PC-9 (cell line): ENCODE measurements around the gene HHEX. TPM values are rescaled to one million over a fixed set of nuclear protein-coding genes. Genes with fewer than 3 reads are reported as not detected.

ENCODE experiments used
- BruUV-seq: library from RNA; stranded (reverse); fragments of 400-500 nt; replicated peaks from 2 replicates; lab custom pipeline; 2021; lab: Mats Ljungman, UMichigan
- CTCF ChIA-PET: fragments of 300-600 bp; sonication (Branson Sonifier 250); formaldehyde crosslinking; loops from one replicate; lab custom pipeline; 2022; ENCODE audit warnings: antibody characterized with exemption; lab: Charles Lee
- POLR2A ChIA-PET: fragments of 300-600 bp; sonication (Branson Sonifier 250); formaldehyde crosslinking; loops from one replicate; lab custom pipeline; 2022; ENCODE audit warnings: antibody characterized with exemption; ENCODE audit not compliant: unreplicated experiment; lab: Charles Lee
- DNase-seq, 2 experiments: peaks; one replicate each; pipeline versions ENCODE4 v3.0.0 to v3.0.0-alpha.2; 2015 to 2022; ENCODE audit warnings: mixed read lengths in 1 of 2
- H2AFZ ChIP-seq: fragments of 200-600 bp; sonication (generic); 2 replicates; pipeline ENCODE4 v1.8.1; 2017; ENCODE audit warnings: antibody characterized with exemption
- H3F3A ChIP-seq: fragments of 200-600 bp; sonication (generic); 2 replicates; pipeline ENCODE4 v1.8.1; 2017; ENCODE audit warnings: antibody characterized with exemption, mild to moderate bottlenecking, low read depth; ENCODE audit not compliant: insufficient read depth
- H3K27ac ChIP-seq: fragments of 200-600 bp; sonication (generic); 2 replicates; pipeline ENCODE4 v1.6.1; 2016; ENCODE audit warnings: mixed run types
- H3K27me3 ChIP-seq: fragments of 200-600 bp; sonication (generic); 2 replicates; pipeline ENCODE4 v1.6.1; 2016; ENCODE audit warnings: low read depth, mixed run types; ENCODE audit not compliant: insufficient read depth
- H3K36me3 ChIP-seq: fragments of 200-600 bp; sonication (generic); 2 replicates; pipeline ENCODE4 v1.6.1; 2016; ENCODE audit warnings: low read depth, mixed run types
- H3K4me1 ChIP-seq: fragments of 200-600 bp; sonication (generic); replicated peaks from 2 replicates; pipeline ENCODE4 v1.6.1; 2016; ENCODE audit warnings: mixed run types; ENCODE audit not compliant: insufficient read depth
- H3K4me2 ChIP-seq: fragments of 200-600 bp; sonication (generic); 2 replicates; pipeline ENCODE4 v1.6.1; 2017; ENCODE audit warnings: mixed run types
- H3K4me3 ChIP-seq: fragments of 200-600 bp; sonication (generic); 2 replicates; pipeline ENCODE4 v1.6.1; 2016; ENCODE audit warnings: mixed run types
- H3K79me2 ChIP-seq: fragments of 200-600 bp; sonication (generic); 2 replicates; pipeline ENCODE4 v1.6.1; 2017; ENCODE audit warnings: low read depth, mixed run types
- H3K9me2 ChIP-seq: fragments of 200-600 bp; sonication (generic); 2 replicates; pipeline ENCODE4 v1.8.1; 2017; ENCODE audit warnings: mild to moderate bottlenecking; ENCODE audit not compliant: insufficient read depth
- H3K9me3 ChIP-seq: fragments of 200-600 bp; sonication (generic); 2 replicates; pipeline ENCODE4 v1.8.1; 2016; ENCODE audit warnings: low read depth; ENCODE audit not compliant: insufficient read depth
- H4K20me1 ChIP-seq: fragments of 200-600 bp; sonication (generic); 2 replicates; pipeline ENCODE4 v1.8.1; 2017; ENCODE audit not compliant: insufficient read depth
- EZH2 ChIP-seq: fragments of 200-600 bp; sonication (generic); IDR thresholded peaks from 2 replicates; pipeline ENCODE4 v1.8.0; 2017; ENCODE audit warnings: antibody characterized with exemption, low read depth
- intact Hi-C: fragments of 100-400 bp; cut with micrococcal nuclease; formaldehyde crosslinking; loops from one replicate; pipeline ENCODE4 v1.10.0; 2022; ENCODE audit not compliant: unreplicated experiment
- total RNA-seq: library from RNA; stranded (reverse); gene quantifications from 2 replicates; pipeline ENCODE4 v1.2.3, GENCODE V29; 2021
- TF ChIP-seq, protein P1 (sequence below): fragments of 200-600 bp; sonication (generic); conservative IDR thresholded peaks from 2 replicates; pipeline ENCODE4 v1.6.1; 2017; ENCODE audit warnings: mixed run types, antibody characterized with exemption, mild to moderate bottlenecking, moderate library complexity

HHEX gene
- total RNA-seq, 1 experiment from 2014 or later = 7.8 TPM

DNA sequence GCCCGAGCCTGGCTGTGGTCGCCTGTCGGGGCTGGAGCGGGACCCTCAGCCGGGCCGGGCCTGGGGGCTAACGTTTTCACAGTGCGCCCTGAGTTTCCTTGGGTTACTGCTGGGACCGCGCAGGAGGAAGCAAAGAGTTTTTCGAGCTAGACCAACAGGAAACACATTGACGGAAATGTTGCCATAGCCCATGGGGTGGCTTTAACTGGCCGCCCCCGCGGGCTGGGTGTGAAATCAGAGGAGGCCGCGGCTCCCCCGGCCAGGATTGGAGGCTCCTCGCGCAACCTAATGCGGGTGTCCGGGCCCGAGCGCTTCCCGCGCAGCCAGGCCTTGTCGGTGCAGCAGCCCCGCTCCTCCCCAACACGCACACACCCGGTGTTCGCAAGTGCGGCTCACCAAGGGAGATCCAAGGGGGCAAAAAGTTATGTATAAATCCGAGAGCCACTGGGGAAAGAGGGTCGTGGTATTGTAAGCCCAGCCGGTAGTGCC lies 1.9 kb downstream of the HHEX start:
- POLR2A ChIA-PET = interaction anchor here (0.7 kb wide), 1 partner anchor 30 kb away, joined by 3 read pairs; no protein-coding TSS in a partner anchor
- Histone ChIP-seq H3K4me3 (no peak overlapping the region), H3K36me3 (no peaks in the 10 kb centered on the region), H3F3A (no peaks in the 10 kb centered on the region), H3K27ac (no peak overlapping the region), H3K79me2 (peaks cover 8% of the 10 kb centered on the region), H4K20me1 (no peaks in the 10 kb centered on the region), H3K27me3 (no peaks in the 10 kb centered on the region), H3K9me3 (no peaks in the 10 kb centered on the region), H3K4me1 (peaks cover 9% of the 10 kb centered on the region; the same call in 1 of the 2 replicates), H2AFZ (no peak overlapping the region), H3K4me2 (no peak overlapping the region), H3K9me2 (no peaks in the 10 kb centered on the region)
- CTCF ChIA-PET = no interaction called here
- no peak for TF ChIP-seq EZH2
- TF ChIP-seq, protein P1, sequence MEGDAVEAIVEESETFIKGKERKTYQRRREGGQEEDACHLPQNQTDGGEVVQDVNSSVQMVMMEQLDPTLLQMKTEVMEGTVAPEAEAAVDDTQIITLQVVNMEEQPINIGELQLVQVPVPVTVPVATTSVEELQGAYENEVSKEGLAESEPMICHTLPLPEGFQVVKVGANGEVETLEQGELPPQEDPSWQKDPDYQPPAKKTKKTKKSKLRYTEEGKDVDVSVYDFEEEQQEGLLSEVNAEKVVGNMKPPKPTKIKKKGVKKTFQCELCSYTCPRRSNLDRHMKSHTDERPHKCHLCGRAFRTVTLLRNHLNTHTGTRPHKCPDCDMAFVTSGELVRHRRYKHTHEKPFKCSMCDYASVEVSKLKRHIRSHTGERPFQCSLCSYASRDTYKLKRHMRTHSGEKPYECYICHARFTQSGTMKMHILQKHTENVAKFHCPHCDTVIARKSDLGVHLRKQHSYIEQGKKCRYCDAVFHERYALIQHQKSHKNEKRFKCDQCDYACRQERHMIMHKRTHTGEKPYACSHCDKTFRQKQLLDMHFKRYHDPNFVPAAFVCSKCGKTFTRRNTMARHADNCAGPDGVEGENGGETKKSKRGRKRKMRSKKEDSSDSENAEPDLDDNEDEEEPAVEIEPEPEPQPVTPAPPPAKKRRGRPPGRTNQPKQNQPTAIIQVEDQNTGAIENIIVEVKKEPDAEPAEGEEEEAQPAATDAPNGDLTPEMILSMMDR = no peak
- no TSS peak for BruUV-seq
- no peak for DNase-seq
- intact Hi-C loops = loop anchor here (5.0 kb wide), 1 partner anchor 151 kb away; no protein-coding TSS in a partner anchor

DNA sequence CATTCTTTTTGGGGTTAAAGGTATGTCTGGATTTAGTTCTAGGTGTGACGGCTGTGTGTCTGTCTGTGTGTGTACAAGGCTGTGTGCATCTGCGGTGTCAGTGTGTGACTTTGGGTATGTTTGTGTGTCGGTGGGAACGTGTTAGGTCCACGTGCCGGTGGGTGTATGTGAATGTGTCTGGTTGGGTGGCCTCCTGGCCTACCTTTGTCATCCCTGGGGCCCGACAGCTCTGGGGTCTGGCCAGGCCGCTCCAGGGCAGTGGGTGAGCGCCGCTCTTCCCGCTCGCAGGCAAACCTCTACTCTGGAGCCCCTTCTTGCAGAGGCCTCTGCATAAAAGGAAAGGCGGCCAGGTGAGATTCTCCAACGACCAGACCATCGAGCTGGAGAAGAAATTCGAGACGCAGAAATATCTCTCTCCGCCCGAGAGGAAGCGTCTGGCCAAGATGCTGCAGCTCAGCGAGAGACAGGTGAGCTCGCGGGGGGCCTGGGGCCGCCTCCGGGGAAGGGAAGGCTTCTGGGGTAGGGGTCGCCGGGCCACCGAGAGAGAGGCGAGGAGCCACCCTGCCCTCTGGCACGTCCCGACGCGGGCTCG lies 2.4 kb downstream of the HHEX start:
- H3K4me1 ChIP-seq = peaks cover 9% of the 10 kb centered on the region; the same call in 1 of the 2 replicates
- BruUV-seq = no TSS peak
- no peak overlapping the region for H3K4me2 ChIP-seq
- CTCF ChIA-PET = no interaction called here
- no peaks in the 10 kb centered on the region for H3K9me3 ChIP-seq
- POLR2A ChIA-PET = no interaction called here
- peaks cover 8% of the 10 kb centered on the region for H3K79me2 ChIP-seq
- no peak for TF ChIP-seq EZH2
- TF ChIP-seq, protein P1 = no peak
- H4K20me1 ChIP-seq = no peaks in the 10 kb centered on the region
- no peaks in the 10 kb centered on the region for H3K9me2 ChIP-seq
- H3K27me3 ChIP-seq = no peaks in the 10 kb centered on the region
- intact Hi-C loops = loop anchor here (5.0 kb wide), 1 partner anchor 150 kb away; no protein-coding TSS in a partner anchor
- H3K4me3 ChIP-seq = no peak overlapping the region
- no peak for DNase-seq
- H3F3A ChIP-seq = no peaks in the 10 kb centered on the region
- no peak overlapping the region for H2AFZ ChIP-seq
- no peaks in the 10 kb centered on the region for H3K36me3 ChIP-seq
- no peak overlapping the region for H3K27ac ChIP-seq

DNA sequence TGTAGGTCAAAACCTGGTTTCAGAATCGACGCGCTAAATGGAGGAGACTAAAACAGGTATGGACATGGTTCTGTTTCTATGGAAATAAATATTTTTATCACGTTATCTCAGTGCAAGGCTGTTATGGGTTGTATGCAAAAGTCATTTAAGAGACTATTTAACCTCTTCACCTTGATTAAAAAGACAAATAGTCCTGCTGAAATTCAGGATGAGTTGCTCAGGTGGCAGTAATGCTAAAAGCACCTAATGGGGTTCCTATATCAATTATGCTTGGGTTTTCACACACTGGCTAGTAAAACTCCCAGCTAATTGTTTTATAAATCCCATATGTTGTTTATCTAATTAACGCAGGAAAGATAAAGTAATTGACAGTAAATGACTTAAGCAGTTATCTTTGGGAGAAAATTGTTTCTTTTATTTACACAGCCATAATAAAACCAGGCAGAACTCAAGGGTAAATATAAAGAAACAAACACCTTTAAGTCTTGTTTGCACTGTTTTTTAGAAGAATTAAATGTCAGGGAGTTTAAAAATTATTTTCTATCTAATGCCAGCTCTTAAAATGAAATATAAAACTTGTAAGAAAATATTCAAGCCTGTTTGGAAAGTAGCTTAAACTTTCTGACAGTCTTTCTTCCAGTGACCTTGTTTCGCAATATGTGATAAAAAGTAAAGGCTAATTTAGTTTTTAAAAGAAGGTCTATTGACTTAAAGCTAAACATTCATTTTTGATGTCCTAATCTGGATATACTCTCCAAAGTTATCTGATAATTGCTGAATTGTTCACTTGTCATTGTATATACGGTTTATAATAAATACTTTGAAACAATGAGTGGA lies 3.2 kb downstream of the HHEX start:
- Histone ChIP-seq H3K79me2 (peaks cover 8% of the 10 kb centered on the region), H2AFZ (no peak overlapping the region), H3K9me2 (no peaks in the 10 kb centered on the region), H3K4me1 (peaks cover 9% of the 10 kb centered on the region; the same call in 1 of the 2 replicates), H3K9me3 (no peaks in the 10 kb centered on the region), H3F3A (no peaks in the 10 kb centered on the region), H3K27ac (no peak overlapping the region), H3K27me3 (no peaks in the 10 kb centered on the region), H3K36me3 (no peaks in the 10 kb centered on the region), H3K4me2 (no peak overlapping the region), H3K4me3 (no peak overlapping the region), H4K20me1 (no peaks in the 10 kb centered on the region)
- DNase-seq = no peak
- CTCF ChIA-PET = no interaction called here
- no TSS peak for BruUV-seq
- TF ChIP-seq, protein P1 = no peak
- no peak for TF ChIP-seq EZH2
- intact Hi-C loops = loop anchor here (5.0 kb wide), 1 partner anchor 149 kb away; no protein-coding TSS in a partner anchor
- POLR2A ChIA-PET = no interaction called here
